ENCODE data around the gene KPNA6. TPM values are rescaled to one million over a fixed set of nuclear protein-coding genes. Genes with fewer than 3 reads are reported as not detected.

The KPNA6 gene
- polyA plus RNA-seq, 1 donor (not counting 4 experiments of a cell fraction or from before 2014, with no cell fraction given): 42.6 TPM

DNA sequence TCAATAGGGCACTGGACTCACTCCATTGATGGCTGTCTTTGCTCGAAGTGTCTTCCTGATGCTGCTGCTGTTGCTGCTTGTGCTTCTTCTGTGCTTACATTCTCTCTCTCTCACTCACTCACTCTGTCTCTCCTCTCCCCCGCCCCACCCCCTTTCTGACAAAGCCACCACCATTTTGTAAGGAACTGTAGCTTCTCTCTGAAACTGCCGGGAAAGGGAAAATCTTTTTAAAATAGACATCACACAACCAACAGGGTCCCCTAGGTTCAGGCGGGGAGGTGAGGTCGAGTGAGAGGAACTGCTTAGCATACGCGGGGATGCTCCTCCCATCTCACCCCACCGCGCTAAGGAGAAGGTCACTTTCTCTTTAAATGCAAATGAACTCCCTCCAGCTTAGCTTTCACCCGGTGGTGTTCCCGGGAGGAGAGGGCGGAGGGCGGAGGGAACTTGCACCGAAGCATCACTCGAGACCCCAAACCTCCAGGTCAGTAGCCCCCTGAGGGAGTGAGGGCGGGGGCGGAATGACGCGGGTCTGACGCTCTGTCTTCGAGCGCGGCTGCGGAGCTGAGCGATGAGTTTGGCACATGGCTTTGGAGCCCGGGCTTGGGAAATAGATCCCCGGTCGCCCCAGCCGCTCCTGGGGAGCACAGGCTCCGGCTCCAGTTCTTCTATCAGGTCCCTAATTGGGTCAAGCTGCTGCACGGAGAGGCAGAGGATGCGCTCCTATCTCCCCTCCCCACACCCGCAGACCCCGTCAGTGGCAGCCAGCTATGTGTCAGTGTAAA lies 92.6 kb downstream of the KPNA6 start, which contains the start of gene CCDC28B:
Gene CCDC28B, plus strand, starts transcription at position 370 of the 785 bp plus-strand sequence. CDS start 1,341 bp downstream, outside the sequence.
- H3K9ac ChIP-seq (ENCODE audit: control insufficient read depth, extremely low read depth, insufficient read depth, low read length): peak within 1 kb of the TSS; percentile 79
- peak within 1 kb of the TSS; percentile 72 for H3K27ac ChIP-seq (ENCODE audit: control insufficient read depth, insufficient read depth, low read length)
- H3K36me3 ChIP-seq (ENCODE audit: control insufficient read depth in 2 of 2, extremely low read depth in 1 of 2, insufficient read depth in 2 of 2, low read length in 2 of 2): peaks cover 9 to 17% of the 10 kb centered on the region in 2 experiments
- peaks cover 18% of the 10 kb centered on the region for H3K4me1 ChIP-seq (ENCODE audit: control insufficient read depth, extremely low read depth, insufficient read depth, low read length)
- peak within 1 kb of the TSS; percentile 90 for H3K4me2 ChIP-seq (ENCODE audit: control insufficient read depth, extremely low read depth, insufficient read depth, low read depth, low read length)
- no peak for DNase-seq (ENCODE audit: low read depth, low spot score)
- peak within 1 kb of the TSS; percentile 93 for H2AFZ ChIP-seq (ENCODE audit: control insufficient read depth, low read length)
- TF ChIP-seq, protein P1, sequence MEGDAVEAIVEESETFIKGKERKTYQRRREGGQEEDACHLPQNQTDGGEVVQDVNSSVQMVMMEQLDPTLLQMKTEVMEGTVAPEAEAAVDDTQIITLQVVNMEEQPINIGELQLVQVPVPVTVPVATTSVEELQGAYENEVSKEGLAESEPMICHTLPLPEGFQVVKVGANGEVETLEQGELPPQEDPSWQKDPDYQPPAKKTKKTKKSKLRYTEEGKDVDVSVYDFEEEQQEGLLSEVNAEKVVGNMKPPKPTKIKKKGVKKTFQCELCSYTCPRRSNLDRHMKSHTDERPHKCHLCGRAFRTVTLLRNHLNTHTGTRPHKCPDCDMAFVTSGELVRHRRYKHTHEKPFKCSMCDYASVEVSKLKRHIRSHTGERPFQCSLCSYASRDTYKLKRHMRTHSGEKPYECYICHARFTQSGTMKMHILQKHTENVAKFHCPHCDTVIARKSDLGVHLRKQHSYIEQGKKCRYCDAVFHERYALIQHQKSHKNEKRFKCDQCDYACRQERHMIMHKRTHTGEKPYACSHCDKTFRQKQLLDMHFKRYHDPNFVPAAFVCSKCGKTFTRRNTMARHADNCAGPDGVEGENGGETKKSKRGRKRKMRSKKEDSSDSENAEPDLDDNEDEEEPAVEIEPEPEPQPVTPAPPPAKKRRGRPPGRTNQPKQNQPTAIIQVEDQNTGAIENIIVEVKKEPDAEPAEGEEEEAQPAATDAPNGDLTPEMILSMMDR (optimal IDR thresholded peaks at IDR 0.05 in 1 of 3, IDR thresholded peaks at IDR 0.05 in 1 of 3, conservative IDR thresholded peaks at IDR 0.05 in 1 of 3; ENCODE audit: extremely low read depth in 1 of 3, insufficient read depth in 2 of 3, low read length in 3 of 3): no peak
- no peak for TF ChIP-seq EZH2 (IDR thresholded peaks at IDR 0.05; ENCODE audit: low read length)
- peak within 1 kb of the TSS; percentile 40 to 73 (median 73) for H3K4me3 ChIP-seq (ENCODE audit: control insufficient read depth in 2 of 3, extremely low read depth in 1 of 3, insufficient read depth in 2 of 3, low read depth in 1 of 3, low read length in 3 of 3)
- H3K9me3 ChIP-seq (ENCODE audit: control insufficient read depth, low read depth, low read length): no peaks in the 10 kb centered on the region
- H3K27me3 ChIP-seq (ENCODE audit: control insufficient read depth, extremely low read depth, insufficient read depth, low read length): no peaks in the 10 kb centered on the region
- peak; percentile 13 for FAIRE-seq
- H4K20me1 ChIP-seq (ENCODE audit: control insufficient read depth, extremely low read depth, insufficient read depth, low read length): no peaks in the 10 kb centered on the region
- H3K9me1 ChIP-seq (ENCODE audit: control insufficient read depth, extremely low read depth, insufficient read depth, low read length): no peaks in the 10 kb centered on the region
- dilution Hi-C loops (cut with MboI; ENCODE audit: extremely low pct_ligation_motif_present, low sequenced_read_pairs): no loop called here
- H3K79me2 ChIP-seq (ENCODE audit: control insufficient read depth, insufficient read depth, low read length): no peaks in the 10 kb centered on the region

DNA sequence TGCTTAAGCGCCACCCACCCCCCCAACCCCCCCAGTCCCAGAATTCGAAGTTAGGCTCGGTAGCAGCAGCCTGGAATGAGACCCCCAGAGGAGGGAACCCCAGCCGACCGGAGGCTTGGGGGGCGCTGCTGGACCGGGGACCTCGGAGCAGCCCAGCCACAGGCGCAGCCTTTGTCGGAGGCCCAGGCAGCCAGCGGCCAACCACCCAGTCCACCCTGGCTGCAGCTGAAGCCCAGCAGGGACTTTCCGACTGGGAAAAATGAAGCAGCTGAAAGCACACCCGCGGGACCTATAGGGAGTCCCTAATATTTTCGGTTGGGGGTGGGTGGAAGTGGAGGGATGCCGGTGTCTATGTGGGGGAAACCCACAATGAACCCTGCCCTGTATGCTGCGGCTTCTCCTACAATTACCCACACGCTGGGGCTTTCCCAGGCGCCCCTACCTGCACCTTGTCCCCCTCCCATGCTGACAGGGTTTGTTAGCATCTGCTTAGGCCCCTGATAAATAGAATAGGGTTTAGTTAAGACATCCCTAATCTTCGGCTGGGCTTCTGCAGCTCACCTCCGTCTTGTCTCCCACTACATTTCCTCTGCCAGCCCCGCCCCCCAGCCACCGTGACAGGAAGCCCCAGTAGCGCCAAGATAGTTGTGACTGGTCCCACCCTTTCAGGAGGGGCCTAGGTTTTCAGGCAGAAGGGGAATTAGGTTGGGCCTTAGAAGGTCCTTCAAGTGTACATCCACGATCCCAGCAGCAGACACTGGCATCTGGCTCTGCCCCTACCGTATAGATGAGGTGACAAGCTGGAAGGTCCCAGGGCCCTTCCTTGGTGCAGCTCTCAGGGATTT lies 93.4 kb downstream of the KPNA6 start:
- H2AFZ ChIP-seq (ENCODE audit: control insufficient read depth, low read length): peak overlapping the region; percentile 28
- H3K27me3 ChIP-seq (ENCODE audit: control insufficient read depth, extremely low read depth, insufficient read depth, low read length): no peaks in the 10 kb centered on the region
- H3K79me2 ChIP-seq (ENCODE audit: control insufficient read depth, insufficient read depth, low read length): no peaks in the 10 kb centered on the region
- H3K9ac ChIP-seq (ENCODE audit: control insufficient read depth, extremely low read depth, insufficient read depth, low read length): peak overlapping the region; percentile 79
- peaks cover 24% of the 10 kb centered on the region for H3K4me1 ChIP-seq (ENCODE audit: control insufficient read depth, extremely low read depth, insufficient read depth, low read length)
- dilution Hi-C loops (cut with MboI; ENCODE audit: extremely low pct_ligation_motif_present, low sequenced_read_pairs): no loop called here
- TF ChIP-seq, protein P1 (optimal IDR thresholded peaks at IDR 0.05 in 1 of 3, IDR thresholded peaks at IDR 0.05 in 1 of 3, conservative IDR thresholded peaks at IDR 0.05 in 1 of 3; ENCODE audit: extremely low read depth in 1 of 3, insufficient read depth in 2 of 3, low read length in 3 of 3): no peak
- no peak for TF ChIP-seq EZH2 (IDR thresholded peaks at IDR 0.05; ENCODE audit: low read length)
- no peaks in the 10 kb centered on the region for H3K9me3 ChIP-seq (ENCODE audit: control insufficient read depth, low read depth, low read length)
- peaks cover 6 to 14% of the 10 kb centered on the region in 2 experiments for H3K36me3 ChIP-seq (ENCODE audit: control insufficient read depth in 2 of 2, extremely low read depth in 1 of 2, insufficient read depth in 2 of 2, low read length in 2 of 2)
- no peaks in the 10 kb centered on the region for H4K20me1 ChIP-seq (ENCODE audit: control insufficient read depth, extremely low read depth, insufficient read depth, low read length)
- H3K9me1 ChIP-seq (ENCODE audit: control insufficient read depth, extremely low read depth, insufficient read depth, low read length): no peaks in the 10 kb centered on the region
- H3K4me2 ChIP-seq (ENCODE audit: control insufficient read depth, extremely low read depth, insufficient read depth, low read depth, low read length): peak overlapping the region; percentile 90
- H3K27ac ChIP-seq (ENCODE audit: control insufficient read depth, insufficient read depth, low read length): no peak overlapping the region
- DNase-seq (ENCODE audit: low read depth, low spot score): no peak
- H3K4me3 ChIP-seq (ENCODE audit: control insufficient read depth in 2 of 3, extremely low read depth in 1 of 3, insufficient read depth in 2 of 3, low read depth in 1 of 3, low read length in 3 of 3): peak overlapping the region; percentile 40 to 73 (median 73)
- FAIRE-seq: no peak
